K562 (cell line): Measurements from ENCODE around the gene FPR1. TPM values are rescaled to one million over a fixed set of nuclear protein-coding genes. Genes with fewer than 3 reads are reported as not detected.

Experiments
- BDP1 ChIP-seq: IDR thresholded peaks from 3 replicates; pipeline ENCODE4 v1.6.1; 2011; ENCODE audit not compliant: insufficient read length, insufficient read depth
- BRD9 ChIP-seq: fragments of 450-650 bp; IDR thresholded peaks from 2 replicates; pipeline ENCODE4 v1.6.1; 2018; ENCODE audit warnings: low read depth; ENCODE audit not compliant: partially characterized antibody
- BRF1 ChIP-seq: IDR thresholded peaks from 3 replicates; pipeline ENCODE4 v1.6.1; 2011; ENCODE audit warnings: borderline replicate concordance, mild to moderate bottlenecking; ENCODE audit not compliant: insufficient read length; ENCODE audit errors: extremely low read depth
- CSDE1 ChIP-seq, 2 experiments: fragments of 450-650 bp; IDR thresholded peaks; 2 replicates each; pipeline ENCODE4 v1.6.1; 2016; ENCODE audit warnings: mild to moderate bottlenecking in 1 of 2
- DLX4 ChIP-seq: fragments of 250-450 bp; sonication (Bioruptor Pico); IDR thresholded peaks from 2 replicates; pipeline ENCODE4 v1.6.1; 2021; ENCODE audit warnings: mild to moderate bottlenecking
- ETV1 ChIP-seq: fragments of 450-650 bp; conservative IDR thresholded peaks from 2 replicates; pipeline ENCODE4 v1.6.1; 2016; ENCODE audit warnings: missing genetic modification characterization, control low read depth, low read depth, missing compliant biosample characterization
- FOXJ3 ChIP-seq: sonication (generic); formaldehyde crosslinking; IDR thresholded peaks from 2 replicates; pipeline ENCODE4 v1.4.0; 2020; ENCODE audit warnings: mild to moderate bottlenecking, missing genetic modification reagents
- HDAC8 ChIP-seq: fragments of 450-650 bp; IDR thresholded peaks from 2 replicates; pipeline ENCODE4 v1.6.1; 2016; ENCODE audit warnings: mild to moderate bottlenecking, missing genetic modification characterization, moderate library complexity, missing compliant biosample characterization
- HMG20B ChIP-seq: fragments of 250-450 bp; sonication (Bioruptor Pico); IDR thresholded peaks from 2 replicates; pipeline ENCODE4 v1.5.0; 2021; ENCODE audit warnings: mild to moderate bottlenecking
- HNRNPLL ChIP-seq: fragments of 200-400 bp; formaldehyde crosslinking; IDR thresholded peaks from 2 replicates; pipeline ENCODE4 v1.6.1; 2017; ENCODE audit warnings: low read length, low read depth, mild to moderate bottlenecking; ENCODE audit not compliant: poor library complexity, severe bottlenecking
- KHSRP ChIP-seq: fragments of 450-650 bp; IDR thresholded peaks from 2 replicates; pipeline ENCODE4 v1.6.1; 2017
- KLF16 ChIP-seq: IDR thresholded peaks from 2 replicates; pipeline ENCODE4 v1.6.1; 2016; ENCODE audit warnings: antibody characterized with exemption
- MTA1 ChIP-seq: fragments of 450-650 bp; IDR thresholded peaks from 2 replicates; pipeline ENCODE4 v1.6.1; 2017; ENCODE audit warnings: borderline replicate concordance
- MXD1 ChIP-seq: fragments of 250-450 bp; sonication (Bioruptor Pico); IDR thresholded peaks from 2 replicates; pipeline ENCODE4 v1.8.0; 2021; ENCODE audit warnings: borderline replicate concordance, mild to moderate bottlenecking, moderate library complexity; ENCODE audit not compliant: poor library complexity, severe bottlenecking
- NFE2 ChIP-seq: IDR thresholded peaks from 2 replicates; pipeline ENCODE4 v1.6.1; 2014; ENCODE audit warnings: antibody characterized with exemption, low read depth
- NR2C1 ChIP-seq, 2 experiments: fragments of 450-650 bp; IDR thresholded peaks; 2 replicates each; pipeline ENCODE4 v1.6.1; 2017; ENCODE audit warnings: mild to moderate bottlenecking in 2 of 2, antibody characterized with exemption in 1 of 2, inconsistent platforms in 1 of 2, missing compliant biosample characterization in 1 of 2, missing genetic modification characterization in 1 of 2
- NR4A1 ChIP-seq, 2 experiments: fragments of 250-450 bp in 1 of 2; fragments of 450-650 bp in 1 of 2; sonication (Bioruptor Pico) in 1 of 2; IDR thresholded peaks; 2 replicates each; pipeline versions ENCODE4 v1.4.0 to v1.6.1; 2016 to 2020; ENCODE audit warnings: mild to moderate bottlenecking in 2 of 2, missing compliant biosample characterization in 1 of 2, missing genetic modification characterization in 1 of 2, moderate library complexity in 1 of 2
- NRF1 ChIP-seq, 2 experiments: fragments of 450-650 bp; IDR thresholded peaks in 1 of 2; conservative IDR thresholded peaks in 1 of 2; 2 replicates each; pipeline ENCODE4 v1.6.1; 2014; ENCODE audit warnings: mild to moderate bottlenecking in 2 of 2
- POLR2B ChIP-seq: fragments of 450-650 bp; IDR thresholded peaks from 2 replicates; pipeline ENCODE4 v1.6.1; 2018; ENCODE audit warnings: low read depth; ENCODE audit not compliant: partially characterized antibody
- POLR2H ChIP-seq: IDR thresholded peaks from 2 replicates; pipeline ENCODE4 v1.6.1; 2016; ENCODE audit warnings: missing genetic modification characterization, low read depth, mild to moderate bottlenecking, control low read depth, missing compliant biosample characterization, moderate library complexity
- SNIP1 ChIP-seq: fragments of 450-650 bp; IDR thresholded peaks from 2 replicates; pipeline ENCODE4 v1.7.1; 2017; ENCODE audit warnings: low read depth, mild to moderate bottlenecking
- TBL1XR1 ChIP-seq, 2 experiments: IDR thresholded peaks; 2 replicates each; pipeline ENCODE4 v1.6.1; 2012; ENCODE audit warnings: improper control_type of control experiment in 2 of 2, low read length in 2 of 2, mild to moderate bottlenecking in 1 of 2
- ZEB2 ChIP-seq: fragments of 450-650 bp; IDR thresholded peaks from 2 replicates; pipeline ENCODE4 v1.6.1; 2016
- ZFX ChIP-seq: sonication (generic); formaldehyde crosslinking; IDR thresholded peaks from 2 replicates; pipeline ENCODE4 v1.8.0; 2022; ENCODE audit warnings: mild to moderate bottlenecking, missing genetic modification reagents, moderate library complexity
- ZNF146 ChIP-seq: IDR thresholded peaks from one replicate; pipeline ENCODE4 v1.6.1; 2018; ENCODE audit warnings: missing compliant biosample characterization; ENCODE audit not compliant: unreplicated experiment
- ZNF316 ChIP-seq: fragments of 450-650 bp; IDR thresholded peaks from 2 replicates; pipeline ENCODE4 v1.6.1; 2016
- ZNF384 ChIP-seq: IDR thresholded peaks from 2 replicates; pipeline ENCODE4 v1.6.1; 2012; ENCODE audit warnings: low read depth, low read length, improper control_type of control experiment
- polyA plus RNA-seq, 8 experiments: library from polyadenylated mRNA; depleted of rRNA in 4 of 8; stranded (reverse) in 5 of 8; unstranded in 3 of 8; fragments of >200 nt; fragmentation: Nextera tagmentation in 2 of 8; fragmentation: Illumina TruSeq in 1 of 8; extraction: Ambion mirVana in 2 of 8; extraction: Trizol in 1 of 8; gene quantifications; 2 replicates each; pipeline versions ENCODE4 v1.2.1 to v1.2.3, GENCODE V29; 2011 to 2014; ENCODE audit warnings: inconsistent platforms in 1 of 8, missing spikeins in 1 of 8
- total RNA-seq, 7 experiments: library from RNA; depleted of rRNA in 6 of 7; stranded (reverse); fragments of >200 nt in 6 of 7; fragmentation: Illumina TruSeq in 2 of 7; extraction: Trizol in 2 of 7; gene quantifications; 2 replicates each; pipeline versions ENCODE4 v1.2.1 to v1.2.3, GENCODE V29; 2011 to 2021; ENCODE audit warnings: low replicate concordance in 1 of 7

FPR1 gene
- total and polyA plus RNA-seq, 9 of the 15 experiments (the other 6 are each of a cell fraction or from before 2014, with no cell fraction given): 0.06 to 0.25 (median 0.14) TPM; not detected in 4

GRCh38 chr19:51786646-51787494 is 35.2 kb upstream of the FPR1 start (continued):
- TF ChIP-seq BRD9 (no peak), HNRNPLL (no peak), DLX4 (CRISPR knock-in tag) (no peak), SNIP1 (no peak), TBL1XR1 (IDR thresholded peaks at IDR 0.05; ENCODE audit: low read length in 2 of 2) (no peak), HDAC8 (tag) (peak; percentile 99), FOXJ3 (no peak), POLR2B (no peak), ZNF146 (CRISPR knock-in tag) (no peak), HMG20B (peak; percentile 73; the same call in 1 of the 2 replicates), ZEB2 (no peak), ETV1 (tag) (peak; percentile 80), MTA1 (no peak), ZNF384 (no peak), BRF1 (no peak), NR4A1 (CRISPR knock-in tag; IDR thresholded peaks at IDR 0.05) (peak; percentile 99), NR4A1 (tag; IDR thresholded peaks at IDR 0.05) (peak; percentile 99), KLF16 (no peak), ZFX (CRISPR knock-in tag) (no peak), NR2C1 (IDR thresholded peaks at IDR 0.05) (no peak), NR2C1 (tag; IDR thresholded peaks at IDR 0.05) (peak; percentile 96), NRF1 (conservative IDR thresholded peaks at IDR 0.05 in 1 of 2, IDR thresholded peaks at IDR 0.05 in 1 of 2) (no peak), BDP1 (no peak), ZNF316 (no peak), NFE2 (no peak), KHSRP (no peak), MXD1 (CRISPR knock-in tag) (no peak), CSDE1 (IDR thresholded peaks at IDR 0.05) (no peak), POLR2H (no peak; the same call in 1 of the 2 replicates)
